K562 treated with DMSO at 1 percent for 48 hours (cell line): ENCODE measurements around the gene TMCO4. TPM values are rescaled to one million over a fixed set of nuclear protein-coding genes. Genes with fewer than 3 reads are reported as not detected.

Experiments
- total RNA-seq: library from RNA; unstranded; fragments of 300-600 nt; gene quantifications from 2 replicates; pipeline ENCODE4 v1.2.3, GENCODE V29; 2022; ENCODE audit warnings: low replicate concordance; ENCODE audit errors: extremely low read depth

Gene TMCO4
- not detected in 2 replicates for total RNA-seq

GRCh38 chr1:19799230-19800075 is at the start of gene TMCO4:
Gene TMCO4, minus strand, starts transcription at chr1:19799916. Its CDS starts 19,158 bp downstream, at chr1:19780758.

DNA sequence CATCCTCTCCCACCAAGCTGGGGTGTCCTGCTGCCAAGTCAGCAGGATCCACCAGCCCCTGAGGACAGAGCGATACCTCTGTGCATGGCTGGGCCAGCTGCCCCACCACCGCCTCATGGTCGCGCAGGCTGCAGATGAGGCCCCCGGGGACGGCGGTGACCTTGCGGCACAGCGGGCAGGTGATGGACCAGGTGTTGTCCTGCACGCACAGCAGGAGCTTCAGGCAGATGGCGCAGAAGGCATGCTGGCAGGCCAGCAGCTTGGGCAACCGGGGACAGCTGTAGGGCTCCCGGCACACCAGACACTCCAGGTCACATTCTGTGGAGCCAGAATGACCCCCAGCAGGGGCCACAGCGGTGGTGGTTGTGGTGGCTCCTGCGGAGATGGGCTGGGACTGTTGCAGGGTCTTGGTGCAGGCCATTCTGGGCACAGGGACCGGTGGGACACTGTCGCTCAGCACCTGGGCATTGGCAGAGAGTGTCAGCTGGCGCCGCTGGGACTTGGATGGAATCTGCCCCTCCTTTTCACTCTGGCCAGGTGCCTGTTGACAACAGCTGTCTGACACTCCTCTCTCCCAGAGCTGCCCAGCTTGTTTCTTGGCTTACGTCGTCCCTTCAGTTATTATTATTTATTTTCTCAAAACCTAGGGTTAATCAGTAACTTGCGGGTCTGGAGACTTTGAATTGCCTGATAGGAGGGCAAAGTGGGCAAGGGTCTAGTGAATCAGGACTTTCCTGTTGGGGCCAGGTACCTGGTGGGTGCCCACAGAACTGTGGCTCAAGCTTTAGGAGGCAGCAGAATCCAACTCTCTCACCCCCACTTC is 15.2 kb upstream of the TMCO4 start, which contains the start of gene RNF186:
Gene RNF186 (minus strand): TSS at position 603 of the 823 bp plus-strand sequence. CDS start 182 bp downstream, at position 421.

GRCh38 chr1:19664453-19665185 is 135.1 kb downstream of the TMCO4 start, which contains the start of gene HTR6:
Gene HTR6, plus strand, starts transcription at chr1:19664875. Its CDS starts 879 bp downstream, at chr1:19665754.

DNA sequence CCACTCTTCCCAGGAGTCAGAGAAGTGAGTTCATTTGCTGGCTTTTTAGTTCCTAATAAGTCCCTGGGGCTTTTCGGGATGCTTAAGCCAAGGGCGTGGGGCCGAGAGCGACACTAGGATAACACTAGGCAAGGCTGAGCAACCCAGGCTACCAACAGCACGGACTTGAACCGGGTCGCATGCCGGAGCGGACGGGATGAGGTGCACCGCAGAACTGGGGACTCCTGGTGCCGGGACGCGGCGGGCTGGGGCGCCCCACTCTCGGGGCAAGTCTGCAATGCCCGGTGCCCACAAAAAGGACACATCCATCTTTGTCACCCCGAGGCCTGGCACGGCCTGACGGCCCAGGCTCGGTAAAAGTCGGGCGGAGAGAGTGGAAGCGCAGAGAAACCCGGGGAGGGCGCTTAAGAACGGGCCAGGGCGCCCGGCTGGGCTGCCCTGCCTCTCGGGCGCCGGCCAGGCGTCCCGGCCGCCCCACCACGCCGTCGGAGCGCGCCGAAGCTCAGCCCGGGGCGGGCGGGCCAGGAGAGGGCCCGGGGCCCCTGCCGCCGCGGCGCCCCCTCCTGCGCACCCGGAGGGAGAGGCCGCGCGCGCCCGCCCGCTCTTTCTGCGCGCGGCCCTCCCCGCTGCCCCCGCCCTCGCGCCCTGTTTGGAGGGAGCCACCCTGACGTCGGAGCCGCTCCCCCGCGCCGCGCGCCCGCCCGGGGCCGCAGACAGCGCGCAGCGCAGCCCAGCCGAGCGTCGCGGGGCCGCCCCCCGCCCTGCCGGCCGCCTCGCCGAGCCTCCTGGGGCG is 155.9 kb downstream of the TMCO4 start, which contains the start of gene NBL1:
Gene NBL1 (plus strand): TSS at position 710 of the 793 bp plus-strand sequence. CDS start 10,720 bp downstream, outside the sequence.

Other genes starting within 250 kb of the TMCO4 start
- gene NBL1, start 155.6 kb downstream of the TMCO4 start, total RNA-seq = not detected in 2 replicates
- not detected in 2 replicates for gene HTR6, start 135.0 kb downstream of the TMCO4 start, total RNA-seq
- not detected in 2 replicates for gene RNF186, start 15.4 kb upstream of the TMCO4 start, total RNA-seq
- not detected in 2 replicates for gene OTUD3, start 82.5 kb upstream of the TMCO4 start, total RNA-seq
- gene PLA2G2E, start 123.7 kb upstream of the TMCO4 start, total RNA-seq = not detected in 2 replicates
- gene PLA2G2A, start 179.7 kb upstream of the TMCO4 start, total RNA-seq = not detected in 2 replicates